Cardiac septum (tissue), 1 donor: ENCODE results near the gene ZNF526. TPM values are rescaled to one million over a fixed set of nuclear protein-coding genes. Genes with fewer than 3 reads are reported as not detected.

ENCODE experiments used
- DNase-seq: peaks from one replicate; pipeline ENCODE4 v3.0.0-alpha.2; 2020; ENCODE audit warnings: low spot score
- intact Hi-C: fragments of 100-400 bp; cut with DNase I; formaldehyde crosslinking; loops from one replicate; pipeline ENCODE4 v1.14.0; 2022
- total RNA-seq: library from RNA; stranded (reverse); fragmentation: NEBNext Ultra II Directional; extraction: Animal tissue kit (Norgen Biotek cat#: 25700); gene quantifications from one replicate; pipeline ENCODE4 v1.2.1, GENCODE V29; 2021
- donor health status: DM: no; HTN: no; CAD: no.

ZNF526 gene
- total RNA-seq, 1 donor from 2014 or later: 4.1 TPM

DNA sequence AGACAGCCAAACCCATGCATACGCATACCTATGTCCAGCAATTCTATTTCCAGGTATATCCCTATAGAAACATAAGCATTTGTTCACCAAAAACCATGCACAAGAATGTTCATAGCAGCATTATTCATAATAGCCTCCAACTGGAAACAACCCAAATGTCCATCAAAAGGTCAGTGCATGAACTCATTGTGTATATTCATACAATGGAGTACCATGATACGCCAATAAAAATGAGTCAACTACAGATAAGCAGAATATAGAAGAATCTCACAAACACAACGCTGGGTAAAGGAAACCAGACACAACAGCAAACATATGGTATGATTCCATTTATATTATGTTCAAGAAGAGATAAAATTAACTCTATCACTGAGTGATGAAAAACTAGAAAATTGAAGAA, 26.4 kb upstream of the ZNF526 start:
- intact Hi-C loops: no loop called here
- no peak for DNase-seq

DNA sequence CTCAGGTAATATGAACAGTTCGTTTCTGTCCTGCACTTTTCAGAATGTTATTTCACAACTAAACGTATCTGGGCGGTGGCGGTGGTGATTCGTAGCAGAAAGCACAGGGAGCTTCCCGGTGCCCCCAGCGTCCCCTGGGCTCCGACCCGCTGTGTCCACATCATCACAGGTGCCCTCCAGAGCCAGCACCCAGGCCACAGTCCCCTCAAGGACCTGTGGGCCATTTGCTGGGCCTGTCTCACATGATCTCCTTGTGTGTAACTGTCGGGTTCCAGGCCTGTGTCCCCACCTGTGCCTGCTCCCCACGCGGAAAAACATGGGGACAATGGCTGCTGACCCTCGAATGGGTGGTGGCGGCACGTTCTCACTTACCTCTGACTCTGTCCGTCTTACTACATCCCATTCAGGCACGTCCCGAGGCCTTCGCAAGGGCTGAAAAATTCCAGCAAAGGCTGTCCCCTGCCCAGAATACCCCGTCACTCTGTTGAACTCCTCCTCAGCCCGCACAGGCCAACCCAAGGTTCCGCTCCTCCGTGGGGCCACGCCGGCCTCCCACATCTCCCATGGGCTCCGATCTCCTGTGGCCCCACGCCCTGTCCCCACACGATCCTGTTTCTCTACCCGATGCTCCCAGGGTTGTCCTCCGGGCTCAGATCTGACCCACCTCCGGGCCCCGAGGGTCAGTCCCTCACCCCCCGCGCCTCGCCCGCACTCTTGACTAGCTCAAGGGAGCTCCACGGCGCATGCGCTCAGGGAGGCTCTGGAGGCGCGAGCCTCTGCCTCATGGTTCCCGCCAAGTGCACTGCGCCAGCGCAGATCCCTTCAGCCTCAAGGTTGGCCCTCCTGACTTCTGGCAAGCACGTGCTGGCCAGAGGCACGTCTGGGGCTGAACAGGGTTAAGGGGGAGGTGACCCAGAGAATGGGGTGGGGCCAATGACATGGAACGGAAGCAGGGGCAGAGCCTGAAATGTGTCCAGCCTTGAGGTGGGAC, 23.8 kb upstream of the ZNF526 start:
- intact Hi-C loops: no loop called here

DNA sequence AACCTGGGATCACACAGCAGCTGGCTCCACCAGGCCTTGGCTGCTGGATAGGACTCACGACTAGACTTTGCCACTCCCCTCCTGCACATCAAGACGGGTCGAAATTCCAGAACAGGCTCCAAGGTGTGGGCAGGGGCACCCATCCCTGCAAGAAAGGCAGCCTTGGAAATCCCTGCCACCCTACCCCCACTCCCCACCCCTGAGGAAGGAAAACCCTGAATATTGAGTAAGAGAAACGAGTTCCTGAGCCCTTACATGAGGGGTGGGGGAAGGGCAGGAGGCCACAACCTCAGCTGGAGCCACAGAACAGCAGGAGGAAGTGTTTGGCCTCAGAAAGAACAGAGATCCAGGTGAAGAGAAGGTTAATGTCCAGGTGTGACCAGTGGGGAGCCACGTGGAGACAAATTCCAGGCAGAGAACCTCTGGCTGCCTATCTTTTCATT, 22.7 kb upstream of the ZNF526 start:
- DNase-seq: no peak
- intact Hi-C loops: no loop called here

More for the DNA sequence above, 23.8 kb upstream of the ZNF526 start:
- no peak for DNase-seq

DNA sequence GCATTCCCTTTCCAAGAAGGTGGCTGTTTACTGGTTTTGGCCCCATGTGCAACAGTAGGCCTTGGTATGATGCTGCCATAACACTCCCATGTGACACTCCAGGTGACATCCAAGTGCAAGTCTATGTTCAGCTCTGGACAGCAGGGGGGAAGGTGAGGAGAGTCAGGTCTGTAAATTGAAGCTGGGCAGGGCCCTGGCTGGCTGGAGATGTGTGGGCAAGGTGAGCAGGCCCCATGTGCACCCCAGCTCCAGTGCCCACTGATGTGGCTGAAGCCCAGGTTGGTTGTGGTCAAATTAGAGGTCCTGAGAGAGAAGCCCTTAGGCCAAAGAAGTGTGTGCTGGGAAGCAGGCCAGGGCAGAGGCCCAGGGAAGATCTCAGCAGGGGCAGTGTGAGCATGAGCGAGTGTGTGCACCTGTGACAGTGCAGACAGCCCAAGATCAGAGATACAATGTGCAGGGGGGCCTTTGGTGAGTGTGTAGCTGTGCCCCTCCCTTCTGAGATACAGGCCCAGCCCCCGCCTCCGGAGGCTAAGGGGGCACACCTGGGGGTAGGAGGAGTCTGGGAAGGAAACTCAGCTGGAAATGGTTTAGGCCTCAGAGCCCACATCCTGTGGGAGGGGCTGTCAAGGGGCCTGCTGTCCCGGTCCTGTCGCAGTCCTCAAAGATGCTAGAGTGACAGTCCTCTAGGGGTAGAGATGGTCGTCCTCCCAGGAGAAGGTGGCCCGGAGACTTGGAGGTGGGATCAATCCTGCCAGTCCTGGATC, 21.3 kb upstream of the ZNF526 start:
- intact Hi-C loops: no loop called here
- DNase-seq: no peak

DNA sequence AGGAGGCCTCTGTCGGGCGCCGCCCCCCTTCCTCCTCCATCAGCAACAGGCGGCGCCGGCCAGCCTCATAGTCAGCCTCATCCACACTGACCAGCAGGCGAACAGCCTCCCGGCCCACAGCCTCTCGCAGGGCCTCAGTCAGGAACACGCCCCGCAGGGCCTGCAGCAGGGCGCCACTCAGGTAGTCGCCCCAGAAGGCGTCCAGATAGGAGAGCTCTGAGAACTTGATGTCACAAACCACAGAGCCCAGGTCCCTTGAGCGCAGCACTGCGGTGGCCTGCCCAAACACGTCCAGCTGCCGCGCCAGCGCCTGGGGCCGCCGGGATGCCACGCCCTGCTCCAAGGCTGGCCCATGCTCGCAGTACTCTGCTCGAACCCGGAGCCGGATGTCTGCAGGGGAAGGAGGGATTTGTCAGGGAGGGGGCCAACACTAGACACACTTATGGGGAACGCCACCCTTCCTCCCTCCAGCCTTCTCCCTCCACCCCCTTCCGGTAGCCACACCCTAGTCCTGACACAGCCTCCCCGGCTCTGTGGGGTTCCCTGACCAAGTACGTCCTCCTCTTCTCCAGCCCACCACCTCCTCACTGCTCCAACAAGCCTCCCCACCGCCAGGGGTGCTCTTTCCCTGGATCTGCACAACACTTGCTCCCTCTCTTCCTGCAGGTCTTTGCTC, 20.5 kb upstream of the ZNF526 start:
- DNase-seq: peak; percentile 92
- intact Hi-C loops: no loop called here

DNA sequence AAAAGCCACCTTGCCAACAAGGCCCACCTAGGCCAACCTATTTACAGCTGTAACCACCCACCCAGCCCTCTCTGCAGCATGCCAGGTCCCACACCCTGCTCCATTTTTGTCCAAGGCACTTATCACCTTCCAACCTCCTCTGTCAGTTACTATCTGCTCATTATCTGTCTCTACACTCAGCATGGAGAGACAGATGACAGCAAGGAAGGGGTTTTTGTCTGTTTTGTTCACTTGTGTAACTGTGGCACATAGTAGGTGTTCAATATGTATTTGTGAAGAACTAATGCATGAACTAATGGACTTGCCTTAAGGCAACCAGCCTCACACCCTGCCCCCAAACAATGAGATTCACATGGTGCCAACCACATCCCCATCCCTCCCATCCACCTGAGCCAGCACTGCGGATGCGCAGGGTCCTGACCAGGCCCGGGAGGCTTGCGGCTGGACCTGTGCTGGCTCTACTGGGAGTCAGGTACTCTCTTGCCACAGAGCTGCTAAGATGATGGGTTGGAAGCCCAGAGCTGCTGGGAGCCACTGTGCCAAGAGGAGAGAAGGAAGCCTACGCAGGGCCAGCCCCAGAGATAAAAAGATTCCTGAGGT, 19.9 kb upstream of the ZNF526 start:
- intact Hi-C loops: no loop called here
- DNase-seq: no peak

DNA sequence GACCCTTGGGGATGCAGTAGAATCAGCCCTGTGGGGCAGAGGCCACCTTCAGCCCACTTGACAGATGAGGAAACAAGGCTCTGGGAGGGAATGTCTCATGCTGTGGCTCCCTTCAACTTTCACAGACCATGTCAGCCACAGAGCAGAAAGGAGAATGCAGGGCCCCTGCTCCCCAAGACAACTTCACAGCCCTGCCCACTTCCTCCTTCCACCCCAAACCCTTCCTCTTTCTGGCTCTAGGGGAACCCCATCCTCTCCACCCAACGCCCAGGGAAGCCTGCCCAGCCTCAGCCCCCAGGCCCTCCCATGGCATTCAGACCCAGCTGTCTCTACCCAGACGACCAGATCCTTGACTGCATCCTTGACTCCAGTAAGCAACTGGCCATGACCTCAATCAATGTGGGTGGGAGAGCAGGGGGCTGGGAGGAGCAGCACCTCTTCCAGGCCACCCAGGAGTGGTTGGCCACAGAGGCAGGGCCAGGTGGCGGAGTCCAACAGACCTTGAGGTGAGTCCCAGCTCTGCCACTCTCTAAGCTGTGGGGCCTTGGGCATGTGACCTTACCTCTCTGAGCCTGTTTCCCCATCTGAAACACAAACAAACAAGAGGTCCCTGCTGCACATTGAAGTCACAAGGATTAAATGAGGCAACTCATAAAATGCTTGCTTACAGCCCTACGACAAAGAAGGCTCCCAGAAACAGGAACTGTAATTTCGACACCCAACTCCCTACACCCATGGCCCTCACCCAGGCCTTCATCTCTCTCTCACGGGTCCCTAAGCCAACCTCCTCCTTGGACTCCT, 18.4 kb upstream of the ZNF526 start:
- intact Hi-C loops: no loop called here
- peak; percentile 91 for DNase-seq

DNA sequence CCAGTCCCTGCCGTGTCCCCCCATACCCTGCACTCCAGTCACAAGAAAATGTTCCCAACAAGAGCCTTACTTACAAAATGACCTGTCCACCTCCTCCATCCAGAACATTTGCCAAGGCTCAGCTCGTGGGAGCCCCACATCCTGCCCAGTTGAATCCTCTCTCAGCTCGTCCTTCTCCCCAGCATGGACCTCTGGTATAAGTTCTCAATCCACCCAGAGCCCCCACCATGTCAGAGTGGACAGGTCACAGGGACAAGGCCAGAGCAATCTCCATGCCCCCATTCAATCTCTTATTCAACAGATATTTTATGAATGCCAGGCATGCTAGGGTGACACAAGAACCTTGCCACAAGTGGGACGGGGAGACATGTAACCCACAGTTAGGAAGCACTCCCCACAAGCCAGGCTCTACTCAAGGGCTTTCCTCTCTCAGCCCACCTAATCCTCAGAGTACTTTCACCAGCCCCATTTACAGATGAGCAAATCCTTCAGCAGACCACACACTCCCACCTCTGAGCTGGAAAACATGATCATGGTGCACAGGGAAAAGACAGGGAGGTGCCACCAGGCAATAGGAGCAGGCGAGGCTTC, 17.7 kb upstream of the ZNF526 start:
- no peak for DNase-seq
- intact Hi-C loops: no loop called here

DNA sequence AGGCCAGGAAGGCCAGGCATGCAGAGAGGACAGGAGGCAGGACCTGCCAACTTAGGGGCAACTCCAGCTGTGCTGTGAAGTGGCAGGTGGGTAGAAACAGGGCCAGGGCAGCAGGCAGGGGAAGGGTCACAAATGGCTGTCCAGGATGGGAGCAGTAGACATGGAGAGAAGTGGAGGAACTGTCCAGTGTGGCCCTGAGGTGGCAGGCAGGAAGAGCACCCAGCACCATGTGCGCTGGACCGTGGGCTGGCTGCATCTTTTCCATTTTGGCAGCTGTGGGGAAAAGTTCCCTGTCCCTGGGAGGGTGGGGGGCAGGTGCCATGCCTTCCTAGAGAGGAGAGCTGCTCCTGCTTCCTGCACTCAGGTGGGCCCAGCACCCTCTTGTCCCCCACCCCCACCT, 16.4 kb upstream of the ZNF526 start:
- intact Hi-C loops: no loop called here
- DNase-seq: no peak

DNA sequence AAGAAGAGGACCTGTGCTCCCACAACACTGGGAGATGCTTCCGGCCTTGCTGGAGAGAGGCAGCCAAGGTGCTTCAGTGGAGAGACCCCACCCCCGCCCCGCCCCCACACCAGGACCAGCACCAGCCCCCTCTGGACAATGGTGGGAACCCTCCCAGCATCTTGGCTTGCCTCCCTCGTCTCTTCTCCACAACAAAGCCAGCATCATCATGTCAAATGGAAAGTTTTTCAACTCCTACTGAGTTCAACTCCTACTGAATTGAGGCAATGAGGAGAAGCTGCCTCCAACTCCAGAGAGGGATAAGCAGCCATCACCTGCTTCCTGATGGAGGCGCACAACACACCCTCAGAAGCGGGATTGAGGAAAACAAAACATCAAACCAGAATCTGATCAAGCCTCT, 15.4 kb upstream of the ZNF526 start:
- DNase-seq: no peak
- intact Hi-C loops: no loop called here

DNA sequence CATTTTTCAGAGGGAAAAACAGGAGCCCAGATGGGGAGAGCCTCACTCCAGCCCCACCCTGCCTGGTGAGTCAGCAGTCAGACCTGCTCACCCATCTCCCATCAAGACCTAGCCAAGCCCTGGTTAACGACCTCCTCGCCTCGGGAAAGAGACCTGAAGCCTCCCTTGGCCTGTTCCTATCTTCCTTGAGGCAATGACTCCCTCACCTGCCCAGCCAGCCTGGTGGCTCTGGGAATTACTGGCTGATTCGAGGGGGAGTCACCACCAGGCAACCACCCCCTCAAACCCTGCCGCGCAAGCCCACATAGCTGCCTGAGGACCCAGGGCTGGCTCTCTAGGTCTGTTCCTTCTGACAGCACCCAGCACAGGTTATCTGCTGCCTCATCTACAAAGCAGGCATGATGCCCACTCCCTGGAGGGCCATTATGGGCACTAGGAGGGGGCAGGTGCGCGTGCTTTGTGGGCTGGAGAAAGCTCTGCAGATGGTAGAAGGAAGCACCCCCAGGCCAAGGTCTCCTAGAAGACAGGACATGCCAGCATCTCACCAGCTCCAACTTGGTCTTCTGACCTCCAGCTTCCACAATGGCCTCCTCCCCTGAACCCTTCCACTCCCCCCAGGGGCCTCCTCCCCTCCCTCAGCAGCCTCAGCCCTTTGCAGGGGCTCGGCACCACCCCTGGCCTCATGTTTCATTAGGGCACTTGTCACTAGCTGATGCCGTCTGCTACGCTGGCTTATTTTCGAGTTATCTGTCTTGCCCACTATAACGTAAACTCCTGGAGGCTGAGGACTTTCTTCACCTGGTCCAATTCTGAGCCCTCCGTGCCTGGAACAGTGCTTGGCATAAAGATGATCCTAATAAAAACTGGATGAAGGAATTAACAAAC, 13.0 kb upstream of the ZNF526 start:
- intact Hi-C loops: no loop called here
- DNase-seq: no peak

DNA sequence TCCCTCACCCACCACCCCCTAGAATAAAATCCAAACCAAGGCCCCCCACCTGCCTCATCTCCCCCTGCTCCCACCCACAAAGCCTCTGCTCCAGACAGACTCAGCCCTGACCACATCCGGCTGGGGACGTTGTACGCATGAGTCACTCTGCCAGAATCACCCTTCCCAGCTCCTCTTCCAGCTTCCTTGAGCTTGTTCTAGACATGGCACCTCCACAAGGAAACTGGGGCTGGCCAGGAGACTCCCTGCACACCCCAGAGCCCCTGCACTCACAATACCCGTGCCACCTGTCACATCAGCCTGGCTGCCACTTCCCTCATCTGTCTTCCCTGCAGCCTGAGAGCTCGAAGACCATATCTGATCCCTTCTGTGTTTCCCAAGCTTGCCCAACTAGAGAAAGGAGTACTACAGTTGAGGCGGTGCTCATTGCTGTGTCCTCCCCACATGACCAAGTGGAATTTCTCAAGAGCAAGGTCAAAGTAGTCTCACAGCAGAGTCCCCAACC, 12.3 kb upstream of the ZNF526 start:
- no peak for DNase-seq

DNA sequence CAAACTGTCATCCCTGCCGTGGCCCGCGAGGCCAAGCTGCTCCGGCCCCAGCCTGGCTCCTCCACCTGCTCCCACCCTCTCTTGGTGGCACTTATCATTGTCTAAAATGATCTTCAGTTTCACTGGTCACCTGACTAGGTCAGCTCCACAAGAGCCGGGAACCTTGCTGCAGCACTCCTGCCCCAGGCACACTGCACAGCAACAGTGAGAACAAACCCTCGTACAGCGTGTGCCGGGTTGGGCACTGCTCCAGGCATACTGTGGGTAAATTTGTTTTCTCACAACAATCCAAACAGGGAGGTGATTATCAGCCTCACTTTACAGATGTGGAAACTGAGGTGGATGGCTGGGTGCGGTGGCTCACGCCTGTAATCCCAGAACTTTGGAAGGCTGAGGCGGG, 11.5 kb upstream of the ZNF526 start:
- intact Hi-C loops: no loop called here

More for the DNA sequence above, 12.3 kb upstream of the ZNF526 start:
- intact Hi-C loops: no loop called here

DNA sequence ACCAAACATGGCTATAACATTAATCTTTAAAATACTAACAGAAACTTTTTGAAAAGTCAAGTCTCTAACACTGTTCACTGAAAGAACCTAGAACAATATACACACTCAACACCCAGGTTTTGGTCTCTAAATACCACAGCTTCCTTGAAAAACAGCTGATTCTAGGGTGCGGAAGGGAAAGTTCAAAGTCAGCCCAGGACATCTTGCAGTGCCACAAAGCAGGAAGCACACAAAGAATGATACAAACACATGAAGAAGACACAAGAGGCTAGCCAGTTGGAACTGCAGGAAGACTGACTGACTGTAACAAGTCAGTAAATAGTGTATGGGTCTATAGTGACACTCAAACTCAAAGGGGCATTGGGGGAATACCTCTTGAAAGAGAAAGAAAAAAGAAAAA, 7.2 kb upstream of the ZNF526 start:
- intact Hi-C loops: no loop called here
- no peak for DNase-seq

More for the DNA sequence above, 11.5 kb upstream of the ZNF526 start:
- DNase-seq: no peak

DNA sequence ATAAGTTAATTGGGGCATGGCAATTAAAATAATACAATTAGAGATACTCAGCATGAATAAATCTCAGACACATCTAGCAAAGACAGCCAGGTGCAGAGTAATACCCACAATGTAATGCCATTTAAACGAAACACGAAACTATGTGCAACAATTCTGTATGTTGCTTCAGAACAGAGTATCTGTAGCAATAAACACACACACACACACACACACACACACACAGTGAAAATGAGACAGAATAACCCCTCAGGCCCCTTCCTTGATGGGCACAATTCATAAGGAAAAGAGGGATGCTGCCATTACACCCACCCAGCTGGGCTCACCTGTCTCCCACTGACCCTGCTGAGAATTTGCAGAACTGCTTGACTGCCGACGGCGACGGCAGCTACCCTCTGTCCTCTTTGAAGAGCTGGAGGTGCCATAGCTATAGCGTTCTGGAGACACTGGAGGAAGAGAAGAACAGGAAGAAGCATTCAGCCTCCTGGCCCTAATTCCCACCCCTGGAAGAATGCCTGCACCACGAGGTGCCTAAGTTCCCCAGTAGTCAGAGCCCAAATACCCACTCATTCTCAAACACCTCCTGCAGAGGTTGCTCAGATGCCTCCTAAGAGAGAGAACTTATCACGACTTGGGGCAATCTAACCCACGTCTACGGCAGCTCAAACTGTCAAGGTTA, 5.2 kb upstream of the ZNF526 start:
- DNase-seq: no peak
- intact Hi-C loops: no loop called here

DNA sequence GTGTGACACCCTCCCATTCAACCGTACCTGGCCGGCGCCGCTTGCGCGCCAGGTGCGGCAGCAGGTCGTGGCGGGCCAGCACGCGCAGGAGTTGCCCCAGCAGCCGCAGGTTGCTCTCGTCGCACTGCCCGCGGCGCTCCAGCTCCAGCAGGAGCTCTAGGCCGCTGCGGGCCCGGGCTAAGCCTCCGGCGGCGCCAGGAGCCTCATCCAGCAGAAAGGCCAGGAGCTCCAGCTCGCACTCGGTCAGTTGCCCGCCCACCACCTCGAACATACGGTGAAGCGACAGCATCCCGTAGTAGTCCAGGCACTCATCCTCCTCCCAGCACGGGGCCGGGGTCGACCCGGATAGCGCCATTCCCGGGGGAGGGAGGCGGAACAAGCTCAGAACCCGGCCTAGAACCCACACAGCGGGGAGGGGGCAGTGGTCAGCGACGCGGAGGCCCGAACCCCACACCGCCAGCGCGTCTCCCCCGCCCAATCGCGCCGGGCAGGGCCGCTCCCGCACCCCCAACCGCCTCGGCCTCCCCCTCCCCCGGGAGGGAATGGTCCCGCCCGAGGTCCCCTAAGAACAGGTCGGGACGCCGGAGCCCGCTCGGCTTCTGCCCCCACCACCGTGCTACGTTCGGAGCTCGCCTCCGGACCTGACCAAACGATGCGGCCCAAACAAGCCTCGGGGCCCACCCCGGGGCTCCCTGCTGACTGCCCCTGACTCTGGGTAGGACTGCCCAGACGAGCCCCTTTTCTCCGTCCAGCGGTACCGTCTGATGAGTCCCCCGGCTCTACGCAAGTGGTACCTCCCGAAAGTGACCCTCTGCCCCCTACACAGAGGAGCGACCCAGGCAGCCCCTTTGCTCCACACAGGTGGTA, 3.2 kb upstream of the ZNF526 start:
- no peak for DNase-seq
- intact Hi-C loops: no loop called here
